ACC112 (cell line): Measurements from ENCODE around the gene UBA6.
"Not testable (repeated sequence)": the region's sequence is repeated elsewhere in the genome, so short reads cannot be mapped to it uniquely, and the experiment has no call there.

Source experiments
- H2AFZ ChIP-seq: fragments of 200-600 bp; sonication (generic); one replicate; pipeline ENCODE4 v1.6.0; 2017; ENCODE audit warnings: antibody characterized with exemption, low read length; ENCODE audit not compliant: unreplicated experiment
- H3K27ac ChIP-seq: fragments of 200-600 bp; sonication (generic); 2 replicates; pipeline ENCODE4 v1.5.1; 2014; ENCODE audit warnings: low read depth, mild to moderate bottlenecking, antibody characterized with exemption, low read length, moderate library complexity
- H3K27me3 ChIP-seq: fragments of 200-600 bp; sonication (generic); 2 replicates; pipeline ENCODE4 v1.6.1; 2014; ENCODE audit warnings: mild to moderate bottlenecking, antibody characterized with exemption, low read length, moderate library complexity, mixed read lengths; ENCODE audit not compliant: insufficient read depth
- H3K36me3 ChIP-seq: fragments of 200-600 bp; sonication (generic); 2 replicates; pipeline ENCODE4 v1.6.1; 2016; ENCODE audit warnings: mild to moderate bottlenecking, antibody characterized with exemption, low read length, moderate library complexity, mixed read lengths; ENCODE audit not compliant: insufficient read depth
- H3K4me1 ChIP-seq: fragments of 200-600 bp; sonication (generic); one replicate; pipeline ENCODE4 v1.6.1; 2016; ENCODE audit warnings: low read length, mixed read lengths; ENCODE audit not compliant: insufficient read depth, unreplicated experiment, control insufficient read depth
- H3K4me3 ChIP-seq: fragments of 200-600 bp; sonication (generic); 2 replicates; pipeline ENCODE4 v1.5.1; 2014; ENCODE audit warnings: mild to moderate bottlenecking, low read depth, low read length
- H3K79me2 ChIP-seq: fragments of 200-600 bp; sonication (generic); one replicate; pipeline ENCODE4 v1.6.0; 2016; ENCODE audit warnings: low read length; ENCODE audit not compliant: control insufficient read depth, unreplicated experiment, insufficient read depth

UBA6 gene

GRCh38 chr4:67700738-67701516 lies at the start of gene UBA6:
TSS of gene UBA6 (minus strand) at chr4:67701155. CDS start at chr4:67701119, 36 bp downstream.
- Histone ChIP-seq H3K36me3 (peaks cover 13% of the 10 kb centered on the region), H3K79me2 (peaks cover 81% of the 10 kb centered on the region), H3K27me3 (no peaks in the 10 kb centered on the region), H3K27ac (peak within 1 kb of the TSS; percentile 76), H3K4me3 (peak within 1 kb of the TSS; percentile 89), H2AFZ (peak within 1 kb of the TSS; percentile 98), H3K4me1 (peaks cover 20% of the 10 kb centered on the region)

DNA sequence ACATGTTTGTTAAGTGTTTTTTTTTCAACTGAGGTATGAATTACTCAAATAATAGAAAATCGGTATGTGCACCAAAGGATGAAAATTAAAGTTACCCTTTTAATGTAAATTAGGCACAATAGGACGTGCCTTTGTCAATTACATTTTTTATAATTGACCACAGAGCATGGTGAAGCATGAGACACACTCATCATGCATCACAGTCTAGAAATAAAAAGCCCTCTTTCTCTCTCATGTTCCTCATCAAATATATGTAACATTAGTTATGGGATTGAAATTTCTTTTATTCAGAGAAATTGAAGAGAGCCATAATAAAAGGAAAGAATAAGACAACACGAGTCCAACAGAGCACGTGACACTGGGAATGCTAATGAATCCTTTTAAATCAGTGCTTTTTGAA lies 49.7 kb upstream of the UBA6 start:
- H3K27me3 ChIP-seq: no peaks in the 10 kb centered on the region
- H3K79me2 ChIP-seq: no peaks in the 10 kb centered on the region
- H3K4me3 ChIP-seq: no peak overlapping the region
- no peak overlapping the region for H2AFZ ChIP-seq
- no peaks in the 10 kb centered on the region for H3K36me3 ChIP-seq
- peaks cover 17% of the 10 kb centered on the region for H3K4me1 ChIP-seq
- H3K27ac ChIP-seq: no peak overlapping the region

DNA sequence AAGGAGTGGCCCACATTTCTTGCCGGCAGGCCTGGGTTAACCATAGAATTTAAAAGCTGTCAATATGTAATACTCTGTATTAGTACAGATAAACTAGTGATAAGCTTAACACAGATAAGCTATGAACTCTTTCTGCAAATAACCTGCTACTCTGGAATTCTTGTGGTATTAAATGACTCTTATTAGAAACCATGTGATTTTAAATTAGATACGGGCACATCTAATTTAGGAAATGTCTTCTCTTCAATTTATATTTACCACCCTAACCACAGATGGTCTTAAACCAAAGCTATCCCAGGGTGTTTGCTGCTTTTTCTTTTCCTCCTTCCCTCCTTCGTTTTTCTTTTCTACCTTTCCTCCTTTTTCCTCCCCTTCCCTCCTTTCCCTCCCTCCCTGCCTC lies 48.3 kb upstream of the UBA6 start:
- H3K27me3 ChIP-seq: no peaks in the 10 kb centered on the region
- H3K79me2 ChIP-seq: no peaks in the 10 kb centered on the region
- no peaks in the 10 kb centered on the region for H3K36me3 ChIP-seq
- no peak overlapping the region for H3K27ac ChIP-seq
- H3K4me3 ChIP-seq: no peak overlapping the region
- H2AFZ ChIP-seq: no peak overlapping the region
- peaks cover 30% of the 10 kb centered on the region for H3K4me1 ChIP-seq

DNA sequence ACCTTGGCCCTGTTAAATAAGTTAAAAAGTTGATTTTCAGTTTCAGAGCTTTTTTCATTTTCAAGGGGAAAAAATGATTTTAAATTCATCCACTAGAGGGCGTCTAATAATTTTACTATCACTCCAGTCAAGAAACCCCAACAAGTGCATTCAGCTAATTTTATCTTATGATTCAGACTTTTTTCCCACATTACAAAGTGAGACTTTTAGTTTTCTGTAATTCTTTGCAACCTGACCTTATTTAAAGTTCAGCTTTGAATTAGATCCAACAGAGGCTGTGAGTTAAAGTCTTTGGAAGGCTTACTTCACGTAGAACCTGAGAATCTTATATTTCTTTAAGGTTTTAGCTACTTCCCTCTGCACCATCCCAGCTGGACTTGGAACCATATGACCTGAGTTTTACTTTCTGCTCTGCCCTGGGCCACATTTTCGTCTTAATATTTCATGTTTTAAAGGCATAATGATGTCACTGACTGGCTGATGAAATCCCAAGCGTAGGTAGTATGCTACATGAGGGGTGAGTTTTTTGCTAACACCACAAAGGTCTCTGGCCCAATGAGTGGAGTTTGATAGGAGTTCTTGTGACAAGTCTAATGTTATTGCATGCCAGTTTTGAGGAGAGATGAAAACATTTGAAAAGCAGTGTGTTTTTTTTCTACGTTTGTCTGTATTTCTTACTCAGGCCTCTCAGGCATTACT lies 46.0 kb upstream of the UBA6 start:
- H3K4me3 ChIP-seq: no peak overlapping the region
- no peaks in the 10 kb centered on the region for H3K79me2 ChIP-seq
- H3K27me3 ChIP-seq: no peaks in the 10 kb centered on the region
- H3K4me1 ChIP-seq: peaks cover 32% of the 10 kb centered on the region
- H2AFZ ChIP-seq: no peak overlapping the region
- no peaks in the 10 kb centered on the region for H3K36me3 ChIP-seq
- H3K27ac ChIP-seq: no peak overlapping the region

GRCh38 chr4:67744561-67745283 lies 43.8 kb upstream of the UBA6 start:
- H3K27me3 ChIP-seq: no peaks in the 10 kb centered on the region
- no peak overlapping the region for H2AFZ ChIP-seq
- H3K79me2 ChIP-seq: no peaks in the 10 kb centered on the region
- peaks cover 19% of the 10 kb centered on the region for H3K4me1 ChIP-seq
- H3K27ac ChIP-seq: no peak overlapping the region
- H3K36me3 ChIP-seq: no peaks in the 10 kb centered on the region
- H3K4me3 ChIP-seq: no peak overlapping the region; the same call in 1 of the 2 replicates

DNA sequence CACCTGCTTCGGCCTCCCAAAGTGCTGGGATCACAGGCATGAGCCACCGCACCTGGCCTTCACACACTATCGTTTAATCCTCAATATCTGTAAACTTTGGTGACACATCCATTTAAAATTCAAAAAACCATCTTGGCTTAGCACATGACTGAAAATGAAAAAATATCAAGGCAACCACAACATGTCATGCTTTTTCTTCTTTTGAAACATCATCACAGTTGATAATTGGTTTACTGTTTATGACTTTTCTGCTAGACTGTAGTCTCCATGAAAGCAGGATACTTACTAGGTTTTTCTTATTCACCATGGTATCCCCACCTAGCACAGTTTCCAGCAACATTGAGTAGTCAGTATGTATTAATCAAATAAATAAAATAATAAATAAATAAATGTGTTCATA lies 42.2 kb upstream of the UBA6 start:
- H3K36me3 ChIP-seq: no peaks in the 10 kb centered on the region
- no peaks in the 10 kb centered on the region for H3K79me2 ChIP-seq
- no peak overlapping the region for H2AFZ ChIP-seq
- no peak overlapping the region for H3K4me3 ChIP-seq
- peaks cover 19% of the 10 kb centered on the region for H3K4me1 ChIP-seq
- no peak overlapping the region for H3K27ac ChIP-seq
- H3K27me3 ChIP-seq: no peaks in the 10 kb centered on the region

DNA sequence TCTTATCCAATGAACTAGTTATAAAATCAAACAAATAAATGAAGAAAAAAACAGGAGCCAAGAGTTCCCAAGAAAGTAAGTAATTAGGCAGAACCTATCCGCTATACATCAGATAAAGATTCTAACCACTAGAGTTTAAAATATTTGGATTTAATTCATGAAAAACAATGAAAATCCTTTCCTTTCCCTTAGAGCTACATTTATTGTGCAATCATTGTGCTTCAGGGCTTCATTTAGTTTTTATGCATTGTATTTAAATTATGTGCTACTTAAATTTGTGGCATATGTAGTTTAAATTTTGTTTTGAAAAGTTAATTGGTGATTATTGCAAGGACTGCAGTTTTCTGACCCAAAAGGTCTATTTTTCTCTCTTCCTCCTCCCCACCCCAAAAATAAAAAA lies 35.3 kb upstream of the UBA6 start:
- no peak overlapping the region for H3K27ac ChIP-seq
- H3K36me3 ChIP-seq: no peaks in the 10 kb centered on the region
- H3K79me2 ChIP-seq: no peaks in the 10 kb centered on the region
- no peak overlapping the region for H2AFZ ChIP-seq
- H3K4me1 ChIP-seq: no peaks in the 10 kb centered on the region
- H3K27me3 ChIP-seq: no peaks in the 10 kb centered on the region
- no peak overlapping the region for H3K4me3 ChIP-seq

DNA sequence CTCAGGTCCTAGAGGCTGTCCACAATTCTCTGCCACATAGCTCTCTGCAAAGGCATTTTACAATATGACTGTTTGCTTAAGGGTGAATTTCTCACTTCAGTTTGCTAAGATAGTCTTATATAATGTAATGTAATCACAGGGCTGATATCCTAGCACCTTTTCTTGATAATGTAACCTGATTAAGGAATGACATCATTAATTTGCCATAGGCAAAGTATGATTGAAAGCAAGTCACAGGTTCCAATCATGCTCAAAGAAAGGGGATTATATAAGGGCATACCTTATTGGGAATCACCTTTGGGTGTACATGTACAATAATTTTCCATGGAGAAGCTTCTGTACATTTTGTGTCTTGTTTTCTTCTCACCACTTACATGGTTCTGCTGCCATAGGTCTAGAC lies 34.4 kb upstream of the UBA6 start:
- H3K4me1 ChIP-seq: no peaks in the 10 kb centered on the region
- H2AFZ ChIP-seq: no peak overlapping the region
- no peak overlapping the region for H3K4me3 ChIP-seq
- no peaks in the 10 kb centered on the region for H3K36me3 ChIP-seq
- no peaks in the 10 kb centered on the region for H3K27me3 ChIP-seq
- H3K79me2 ChIP-seq: no peaks in the 10 kb centered on the region
- no peak overlapping the region for H3K27ac ChIP-seq

- H2AFZ ChIP-seq, H3K4me3 ChIP-seq, H3K27ac ChIP-seq, H3K79me2 ChIP-seq, H3K27me3 ChIP-seq: not testable (repeated sequence)
- Histone ChIP-seq H3K36me3 (peaks cover 14% of the 10 kb centered on the region; the same call in 1 of the 2 replicates), H3K4me1 (peaks cover 20% of the 10 kb centered on the region)
These were observed 29.6 kb upstream of the UBA6 start for GRCh38 chr4:67730511-67730910.

DNA sequence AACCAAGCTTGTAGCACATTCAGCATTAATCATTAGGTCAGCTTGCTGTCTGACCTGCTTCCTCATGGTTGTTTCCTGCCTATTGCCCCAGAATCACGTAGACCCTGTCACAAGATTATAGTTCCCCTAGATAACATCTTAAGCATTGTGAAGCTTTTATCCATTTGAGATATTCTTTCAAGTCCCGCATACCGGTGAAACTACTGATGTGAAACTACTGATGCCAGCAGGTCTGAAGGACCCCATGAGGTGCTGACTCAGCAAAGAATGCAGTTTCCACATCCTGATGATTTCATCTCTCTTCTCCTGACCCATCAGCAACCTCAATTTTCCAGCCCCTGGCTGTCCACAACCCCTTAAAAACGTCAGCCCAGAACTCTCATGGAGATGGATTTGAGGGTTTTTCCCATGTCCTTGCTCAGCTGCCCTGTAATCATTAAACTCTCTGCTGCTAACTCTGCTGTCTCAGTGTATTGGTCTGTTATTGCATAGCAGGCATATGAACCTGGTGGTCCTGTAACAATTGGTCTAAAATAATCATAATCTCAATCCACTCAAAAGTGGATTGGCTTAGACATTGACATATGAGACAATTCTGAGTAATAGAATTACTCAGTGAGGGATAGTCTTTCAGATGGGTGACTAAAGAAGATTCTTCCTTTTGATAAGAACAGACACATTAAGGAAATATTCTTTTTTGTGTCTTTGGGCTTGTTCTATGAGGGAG lies 26.3 kb upstream of the UBA6 start:
- H3K27ac ChIP-seq: peak overlapping the region; percentile 78
- H3K36me3 ChIP-seq: peaks cover 14% of the 10 kb centered on the region; the same call in 1 of the 2 replicates
- no peaks in the 10 kb centered on the region for H3K27me3 ChIP-seq
- H2AFZ ChIP-seq: no peak overlapping the region
- peaks cover 25% of the 10 kb centered on the region for H3K4me1 ChIP-seq
- H3K4me3 ChIP-seq: peak overlapping the region; percentile 47; the same call in 1 of the 2 replicates
- no peaks in the 10 kb centered on the region for H3K79me2 ChIP-seq
